H9 (cell line): ENCODE measurements around the gene IGFBP7. TPM values are rescaled to one million over a fixed set of nuclear protein-coding genes. Genes with fewer than 3 reads are reported as not detected.

ENCODE experiments used
- DNase-seq: peaks from one replicate; pipeline ENCODE4 v3.0.0-alpha.2; 2017
- H2AFZ ChIP-seq: one replicate; pipeline ENCODE4 v1.6.1; 2013; ENCODE audit warnings: mild to moderate bottlenecking, low read length, control low read depth, moderate library complexity
- H2AK5ac ChIP-seq: 2 replicates; pipeline ENCODE4 v1.6.1; 2013; ENCODE audit warnings: low read length, control low read depth, mixed read lengths; ENCODE audit not compliant: insufficient read length
- H2BK120ac ChIP-seq: one replicate; pipeline ENCODE4 v1.6.1; 2013; ENCODE audit warnings: low read depth, mild to moderate bottlenecking, low read length, control low read depth, inconsistent platforms; ENCODE audit not compliant: poor library complexity, severe bottlenecking
- H2BK12ac ChIP-seq: 2 replicates; pipeline ENCODE4 v1.6.1; 2013; ENCODE audit warnings: low read length, control low read depth, mixed read lengths, low read depth; ENCODE audit not compliant: insufficient read length
- H2BK15ac ChIP-seq: 2 replicates; pipeline ENCODE4 v1.6.1; 2013; ENCODE audit warnings: low read depth, low read length, control low read depth
- H2BK20ac ChIP-seq: one replicate; pipeline ENCODE4 v1.6.1; 2013; ENCODE audit warnings: low read depth, mild to moderate bottlenecking, low read length, control low read depth, inconsistent platforms; ENCODE audit not compliant: poor library complexity, severe bottlenecking
- H2BK5ac ChIP-seq: 2 replicates; pipeline ENCODE4 v1.6.1; 2013; ENCODE audit warnings: low read length, control low read depth, mixed read lengths; ENCODE audit not compliant: insufficient read length
- H3K14ac ChIP-seq: 2 replicates; pipeline ENCODE4 v1.6.1; 2013; ENCODE audit warnings: low read length, control low read depth; ENCODE audit not compliant: insufficient read depth
- H3K18ac ChIP-seq: 2 replicates; pipeline ENCODE4 v1.6.1; 2013; ENCODE audit warnings: low read depth, mild to moderate bottlenecking, mixed read lengths, low read length, control low read depth; ENCODE audit not compliant: insufficient read length
- H3K23ac ChIP-seq: 2 replicates; pipeline ENCODE4 v1.6.1; 2013; ENCODE audit warnings: low read length, control low read depth, mixed read lengths, low read depth; ENCODE audit not compliant: insufficient read length
- H3K23me2 ChIP-seq: 2 replicates; pipeline ENCODE4 v1.6.1; 2013; ENCODE audit warnings: low read depth, mild to moderate bottlenecking, mixed read lengths, low read length, control low read depth; ENCODE audit not compliant: insufficient read length, poor library complexity, severe bottlenecking
- H3K27ac ChIP-seq: 2 replicates; pipeline ENCODE4 v1.5.1; 2013; ENCODE audit warnings: low read length, control low read depth, mixed read lengths, low read depth; ENCODE audit not compliant: insufficient read length
- H3K27me3 ChIP-seq: 2 replicates; pipeline ENCODE4 v1.6.1; 2013; ENCODE audit warnings: low read length, control low read depth, inconsistent platforms; ENCODE audit not compliant: insufficient read depth
- H3K4ac ChIP-seq: 2 replicates; pipeline ENCODE4 v1.6.1; 2013; ENCODE audit warnings: low read depth, mild to moderate bottlenecking, control low read depth, inconsistent platforms, low read length, moderate library complexity
- H3K4me1 ChIP-seq: 2 replicates; pipeline ENCODE4 v1.6.1; 2013; ENCODE audit warnings: low read length, control low read depth, inconsistent platforms; ENCODE audit not compliant: insufficient read depth
- H3K4me2 ChIP-seq: 2 replicates; pipeline ENCODE4 v1.6.1; 2013; ENCODE audit warnings: low read length, control low read depth, mixed read lengths; ENCODE audit not compliant: insufficient read length, insufficient read depth
- H3K56ac ChIP-seq: 2 replicates; pipeline ENCODE4 v1.6.1; 2013; ENCODE audit warnings: low read depth, mild to moderate bottlenecking, mixed read lengths, low read length, control low read depth; ENCODE audit not compliant: insufficient read length
- H3K79me1 ChIP-seq: 2 replicates; pipeline ENCODE4 v1.6.1; 2013; ENCODE audit warnings: low read depth, mild to moderate bottlenecking, moderate library complexity, low read length, control low read depth, inconsistent platforms; ENCODE audit not compliant: insufficient read depth, poor library complexity, severe bottlenecking
- H3K79me2 ChIP-seq: 2 replicates; pipeline ENCODE4 v1.6.1; 2013; ENCODE audit warnings: low read length, control low read depth, inconsistent platforms; ENCODE audit not compliant: insufficient read depth
- H3K9ac ChIP-seq: 2 replicates; pipeline ENCODE4 v1.6.1; 2013; ENCODE audit warnings: low read length, control low read depth, mixed read lengths; ENCODE audit not compliant: insufficient read length; ENCODE audit errors: extremely low read depth
- H3K9me3 ChIP-seq: one replicate; pipeline ENCODE4 v1.6.1; 2013; ENCODE audit warnings: low read depth, low read length, inconsistent platforms; ENCODE audit not compliant: control insufficient read depth
- H3T11ph ChIP-seq: one replicate; pipeline ENCODE4 v1.6.1; 2013; ENCODE audit warnings: mild to moderate bottlenecking, low read length, control low read depth, inconsistent platforms
- H4K20me1 ChIP-seq: one replicate; pipeline ENCODE4 v1.6.1; 2013; ENCODE audit not compliant: control insufficient read depth, insufficient read length, insufficient read depth
- H4K5ac ChIP-seq: 2 replicates; pipeline ENCODE4 v1.6.1; 2013; ENCODE audit warnings: low read depth, mild to moderate bottlenecking, mixed read lengths, low read length, control low read depth; ENCODE audit not compliant: insufficient read length
- H4K8ac ChIP-seq: replicated peaks from 2 replicates; pipeline ENCODE4 v1.6.1; 2013; ENCODE audit warnings: low read length, control low read depth, mixed read lengths, low read depth; ENCODE audit not compliant: insufficient read length
- H4K91ac ChIP-seq: 2 replicates; pipeline ENCODE4 v1.6.1; 2013; ENCODE audit warnings: low read depth, mild to moderate bottlenecking, moderate library complexity, mixed read lengths, low read length, control low read depth; ENCODE audit not compliant: insufficient read length
- H3K27ac Mint-ChIP-seq, 3 experiments: 2 replicates in 2 of 3; 3 replicates in 1 of 3; pipeline ENCODE4 v1.8.0; 2020 to 2021; ENCODE audit warnings: mixed read lengths in 3 of 3, mild to moderate bottlenecking in 1 of 3, moderate library complexity in 1 of 3
- H3K27me3 Mint-ChIP-seq: 2 replicates; pipeline ENCODE4 v1.8.0; 2021; ENCODE audit warnings: low read depth, mild to moderate bottlenecking, moderate library complexity, mixed read lengths
- H3K36me3 Mint-ChIP-seq, 3 experiments: 2 replicates in 2 of 3; 3 replicates in 1 of 3; pipeline ENCODE4 v1.8.0; 2020 to 2021; ENCODE audit warnings: low read depth in 3 of 3, mixed read lengths in 3 of 3; ENCODE audit not compliant: insufficient read depth in 1 of 3
- H3K4me1 Mint-ChIP-seq, 2 experiments: 2 replicates each; pipeline ENCODE4 v1.8.0; 2020; ENCODE audit warnings: mixed read lengths in 2 of 2
- H3K4me3 Mint-ChIP-seq, 2 experiments: 2 replicates in 1 of 2; 3 replicates in 1 of 2; pipeline ENCODE4 v1.8.0; 2020 to 2021; ENCODE audit warnings: mild to moderate bottlenecking in 2 of 2, mixed read lengths in 2 of 2, moderate library complexity in 1 of 2
- H3K9me3 Mint-ChIP-seq, 2 experiments: 2 replicates in 1 of 2; 3 replicates in 1 of 2; pipeline ENCODE4 v1.8.0; 2020; ENCODE audit warnings: mild to moderate bottlenecking in 2 of 2, mixed read lengths in 2 of 2, moderate library complexity in 1 of 2
- WGBS: extraction: QIAGEN DNeasy Blood & Tissue Kit; methylation state at CpG from one replicate; pipeline ENCODE4 v1.1.7; 2013; ENCODE audit warnings: missing lambda C conversion rate, low lambda C conversion rate, mixed read lengths; ENCODE audit not compliant: insufficient read length; ENCODE audit errors: extremely low coverage; 5-methylcytosine and 5-hydroxymethylcytosine counted together
- total RNA-seq: library from RNA; stranded (reverse); gene quantifications from 2 replicates; pipeline ENCODE4 v1.2.1, GENCODE V29; 2021
- TF ChIP-seq, protein P1 (sequence below): fragments of 200-600 bp; sonication (generic); conservative IDR thresholded peaks from 3 replicates; pipeline ENCODE4 v1.8.0; 2021; ENCODE audit warnings: antibody characterized with exemption, mild to moderate bottlenecking

Gene IGFBP7
- total RNA-seq, 1 experiment from 2014 or later = 0.37 TPM

DNA sequence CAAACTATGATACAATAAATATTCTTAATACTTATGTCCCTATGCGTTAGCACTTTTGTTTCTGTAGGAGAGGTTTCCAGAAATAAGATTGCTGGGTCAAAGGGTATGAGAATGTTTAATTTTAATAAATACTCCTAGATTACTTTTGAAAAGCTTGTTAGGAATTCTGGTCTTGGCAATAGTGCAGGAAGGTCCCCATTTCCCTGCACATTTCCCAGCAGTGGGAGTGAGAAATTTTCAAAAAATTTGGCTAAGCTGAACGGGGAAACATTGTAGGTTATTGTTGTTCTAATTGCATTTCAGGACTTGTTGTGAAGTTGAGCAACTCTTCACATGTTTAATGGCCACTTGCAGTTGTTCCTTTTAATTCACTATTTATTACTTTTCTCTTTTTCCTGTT is 27.1 kb downstream of the IGFBP7 start:
- Histone ChIP-seq H3K14ac (no peak overlapping the region), H2BK12ac (no peak overlapping the region), H2AFZ (no peak overlapping the region), H4K20me1 (no peaks in the 10 kb centered on the region), H3K27me3 (no peaks in the 10 kb centered on the region), H4K5ac (no peak overlapping the region), H3K18ac (no peak overlapping the region), H3T11ph (no peak overlapping the region), H3K9me3 (no peaks in the 10 kb centered on the region), H3K27ac (no peak overlapping the region), H4K8ac (no peak overlapping the region), H2AK5ac (no peak overlapping the region), H3K79me2 (no peaks in the 10 kb centered on the region), H2BK120ac (no peak overlapping the region), H3K23me2 (no peaks in the 10 kb centered on the region), H3K56ac (no peak overlapping the region), H3K4me2 (no peak overlapping the region), H3K79me1 (no peaks in the 10 kb centered on the region), H3K4ac (no peak overlapping the region), H2BK15ac (no peak overlapping the region), H3K9ac (no peak overlapping the region), H3K4me1 (peaks cover 9% of the 10 kb centered on the region), H2BK5ac (no peak overlapping the region), H3K23ac (no peak overlapping the region), H2BK20ac (no peak overlapping the region), H4K91ac (no peak overlapping the region)
- Mint-ChIP-seq H3K4me3 (no peak overlapping the region), H3K4me1 (peaks cover 21 to 26% of the 10 kb centered on the region in 2 experiments), H3K27ac (no peak overlapping the region), H3K9me3 (peaks cover 9 to 14% of the 10 kb centered on the region in 2 experiments), H3K27me3 (no peaks in the 10 kb centered on the region), H3K36me3 (peaks cover 3 to 14% (median 10%) of the 10 kb centered on the region in 3 experiments; a peak in 6 of 7 replicates)
- DNase-seq = no peak
- WGBS = no CpG with 5 or more reads among the region's 2 CpGs
- TF ChIP-seq, protein P1, sequence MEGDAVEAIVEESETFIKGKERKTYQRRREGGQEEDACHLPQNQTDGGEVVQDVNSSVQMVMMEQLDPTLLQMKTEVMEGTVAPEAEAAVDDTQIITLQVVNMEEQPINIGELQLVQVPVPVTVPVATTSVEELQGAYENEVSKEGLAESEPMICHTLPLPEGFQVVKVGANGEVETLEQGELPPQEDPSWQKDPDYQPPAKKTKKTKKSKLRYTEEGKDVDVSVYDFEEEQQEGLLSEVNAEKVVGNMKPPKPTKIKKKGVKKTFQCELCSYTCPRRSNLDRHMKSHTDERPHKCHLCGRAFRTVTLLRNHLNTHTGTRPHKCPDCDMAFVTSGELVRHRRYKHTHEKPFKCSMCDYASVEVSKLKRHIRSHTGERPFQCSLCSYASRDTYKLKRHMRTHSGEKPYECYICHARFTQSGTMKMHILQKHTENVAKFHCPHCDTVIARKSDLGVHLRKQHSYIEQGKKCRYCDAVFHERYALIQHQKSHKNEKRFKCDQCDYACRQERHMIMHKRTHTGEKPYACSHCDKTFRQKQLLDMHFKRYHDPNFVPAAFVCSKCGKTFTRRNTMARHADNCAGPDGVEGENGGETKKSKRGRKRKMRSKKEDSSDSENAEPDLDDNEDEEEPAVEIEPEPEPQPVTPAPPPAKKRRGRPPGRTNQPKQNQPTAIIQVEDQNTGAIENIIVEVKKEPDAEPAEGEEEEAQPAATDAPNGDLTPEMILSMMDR = no peak
